ENCODE data around the gene MICALL1. TPM values are rescaled to one million over a fixed set of nuclear protein-coding genes. Genes with fewer than 3 reads are reported as not detected.

The MICALL1 gene
- total and polyA plus RNA-seq, 2 of the 13 experiments (the other 11 are each of a cell fraction or from before 2014, with no cell fraction given), result 7.6 to 10.6 TPM

- POLR2A ChIA-PET, result interaction anchor here (2.5 kb wide), 1 partner anchor 13 kb away, joined by 7 read pairs; no protein-coding TSS in a partner anchor
- H4K20me1 ChIP-seq (ENCODE audit: insufficient read depth, low read length), result no peaks in the 10 kb centered on the region
- peaks cover 8% of the 10 kb centered on the region for H3K79me2 ChIP-seq (ENCODE audit: insufficient read depth, low read length)
- intact Hi-C loops (cut with micrococcal nuclease; ENCODE audit: unreplicated experiment) (no loop called here), in situ Hi-C loops (cut with HindIII; ENCODE audit: extremely low pct_ligation_motif_present, low pct_unique_long_range_greater_than_20kb) (no loop called here)
- H3K9me3 ChIP-seq (ENCODE audit: low read length), result no peaks in the 10 kb centered on the region
- no peaks in the 10 kb centered on the region for H3K27me3 ChIP-seq (ENCODE audit: control insufficient read depth in 1 of 2, insufficient read depth in 2 of 2, low read length in 2 of 2)
- no peak overlapping the region for H3K9ac ChIP-seq (ENCODE audit: insufficient read depth, low read depth, low read length)
- FAIRE-seq, result no peak
- no peak for ATAC-seq
- no peak overlapping the region for H2AFZ ChIP-seq (ENCODE audit: low read length)
- TF ChIP-seq ZBTB33 (CRISPR knock-in tag; IDR thresholded peaks at IDR 0.05) (peak; percentile 76), TFE3 (CRISPR knock-in tag; IDR thresholded peaks at IDR 0.05) (no peak), ZBTB38 (CRISPR knock-in tag; IDR thresholded peaks at IDR 0.05) (0 out of 2 replicates have a peak, but pooled peaks have one; percentile 47), AGO2 (optimal IDR thresholded peaks at IDR 0.05; ENCODE audit: low read depth, low read length) (peak; percentile 61), ARNT2 (CRISPR knock-in tag; IDR thresholded peaks at IDR 0.05; ENCODE audit: low read depth) (no peak), AKAP8 (CRISPR knock-in tag; IDR thresholded peaks at IDR 0.05) (no peak)
- H3K4me1 ChIP-seq (ENCODE audit: insufficient read depth, low read length), result peaks cover 12% of the 10 kb centered on the region
- no peak overlapping the region for H3K4me2 ChIP-seq (ENCODE audit: low read depth, low read length)
- H3K36me3 ChIP-seq (replicated peaks in 1 of 2; ENCODE audit: control insufficient read depth in 1 of 2, insufficient read depth in 2 of 2, low read length in 2 of 2), result peaks cover 2 to 9% of the 10 kb centered on the region in 2 experiments; a peak in 1 of 5 replicates
- WGBS (ENCODE audit: low lambda C conversion rate), result 95% methylated on average over 12 of the region's 15 CpGs
- CTCF ChIA-PET (ENCODE audit: low intra/inter-chr PET ratio, low total read pairs), result no interaction called here
- H3K4me3 ChIP-seq (replicated peaks in 1 of 3; ENCODE audit: insufficient read depth in 1 of 3, low read depth in 2 of 3, low read length in 3 of 3), result no peak overlapping the region
- DNase-seq (ENCODE audit: low spot score), result no peak
- no peak overlapping the region for H3K27ac ChIP-seq (ENCODE audit: extremely low read length, insufficient read depth, low read length)
- no TSS peak for BruUV-seq (replicated peaks)
Observed at GRCh38 chr22:37910890-37911672, 5.0 kb downstream of the MICALL1 start.
